Measurements from ENCODE around the gene CACNA2D3.

CACNA2D3 gene

GRCh38 chr3:54791501-54792156, 669.3 kb downstream of the CACNA2D3 start:
- 86 to 100% methylated on average over 1 of the region's 2 CpGs for WGBS, 2 experiments (ENCODE audit: insufficient coverage in 2 of 2)
- Histone ChIP-seq H3K27ac (ENCODE audit: low read depth, low read length, severe bottlenecking) (no peak overlapping the region), H3K36me3 (ENCODE audit: control insufficient read depth, insufficient read depth, low read length) (no peaks in the 10 kb centered on the region), H3K4me3 (ENCODE audit: extremely low read depth, insufficient read depth, low read length, poor library complexity, severe bottlenecking) (no peak overlapping the region), H3K9me3 (ENCODE audit: control insufficient read depth, low read length) (no peaks in the 10 kb centered on the region), H3K4me1 (ENCODE audit: control insufficient read depth, insufficient read depth, low read length, poor library complexity, severe bottlenecking) (no peaks in the 10 kb centered on the region)

DNA sequence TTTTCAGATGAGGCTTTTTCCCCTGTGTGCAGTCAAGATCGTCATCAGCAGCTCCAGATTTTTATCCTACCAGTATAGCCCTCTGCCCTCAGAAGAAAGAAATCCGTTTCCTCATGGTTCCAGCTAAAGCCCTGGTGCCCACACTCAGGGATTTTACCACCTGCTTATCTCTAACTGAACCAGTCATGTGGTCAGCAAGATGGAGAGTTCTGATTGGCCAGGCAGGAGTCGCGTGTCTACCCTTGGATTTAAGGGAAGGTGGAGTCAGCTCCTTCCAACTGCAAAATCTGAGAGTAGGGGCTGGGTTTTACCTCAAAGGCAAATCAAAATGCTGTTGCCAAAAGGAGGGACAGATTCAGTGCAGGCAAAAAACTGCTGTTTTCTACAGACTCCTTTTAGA, 670.2 kb downstream of the CACNA2D3 start:
- Histone ChIP-seq H3K36me3 (ENCODE audit: control insufficient read depth, insufficient read depth, low read length) (no peaks in the 10 kb centered on the region), H3K9me3 (ENCODE audit: control insufficient read depth, low read length) (no peaks in the 10 kb centered on the region), H3K4me3 (ENCODE audit: extremely low read depth, insufficient read depth, low read length, poor library complexity, severe bottlenecking) (no peak overlapping the region), H3K4me1 (ENCODE audit: control insufficient read depth, insufficient read depth, low read length, poor library complexity, severe bottlenecking) (no peaks in the 10 kb centered on the region), H3K27ac (ENCODE audit: low read depth, low read length, severe bottlenecking) (no peak overlapping the region)
- WGBS, 2 experiments (ENCODE audit: insufficient coverage in 2 of 2): 72 to 97% methylated on average over 2 to 3 of the region's 4 CpGs

DNA sequence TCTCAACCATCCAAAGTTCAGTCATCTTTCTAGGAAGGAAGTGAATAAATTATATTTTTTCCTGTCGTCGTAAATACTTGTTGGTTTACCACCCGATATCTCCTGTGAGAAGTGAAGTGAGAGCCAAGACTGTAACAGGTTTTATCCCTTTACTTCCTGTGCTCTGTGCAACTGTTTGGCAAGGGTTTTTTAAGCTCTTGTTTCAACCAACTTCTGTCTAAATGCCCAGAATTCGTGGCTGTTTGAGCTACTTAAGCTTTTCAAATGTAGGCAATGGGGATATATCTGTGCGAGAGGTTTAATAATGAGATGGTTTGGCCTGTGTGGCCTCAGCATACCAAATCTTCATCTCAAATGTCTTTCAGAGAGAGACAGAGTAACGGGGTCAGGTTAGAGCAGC, 670.8 kb downstream of the CACNA2D3 start:
- H3K4me3 ChIP-seq (ENCODE audit: extremely low read depth, insufficient read depth, low read length, poor library complexity, severe bottlenecking): no peak overlapping the region

GRCh38 chr3:54797111-54797510, 674.8 kb downstream of the CACNA2D3 start:
- Histone ChIP-seq H3K9me3 (ENCODE audit: control insufficient read depth, low read length) (no peaks in the 10 kb centered on the region), H3K4me1 (ENCODE audit: control insufficient read depth, insufficient read depth, low read length, poor library complexity, severe bottlenecking) (no peaks in the 10 kb centered on the region), H3K27ac (ENCODE audit: low read depth, low read length, severe bottlenecking) (no peak overlapping the region), H3K36me3 (ENCODE audit: control insufficient read depth, insufficient read depth, low read length) (no peaks in the 10 kb centered on the region), H3K4me3 (ENCODE audit: extremely low read depth, insufficient read depth, low read length, poor library complexity, severe bottlenecking) (no peak overlapping the region)
- 88% methylated on average over 2 of the region's 2 CpGs; no CpG with 5 or more reads in 1 of the 2 experiments for WGBS, 2 experiments (ENCODE audit: insufficient coverage in 2 of 2)

More for the DNA sequence above, 670.8 kb downstream of the CACNA2D3 start:
- Histone ChIP-seq H3K36me3 (ENCODE audit: control insufficient read depth, insufficient read depth, low read length) (no peaks in the 10 kb centered on the region), H3K27ac (ENCODE audit: low read depth, low read length, severe bottlenecking) (no peak overlapping the region), H3K9me3 (ENCODE audit: control insufficient read depth, low read length) (no peaks in the 10 kb centered on the region), H3K4me1 (ENCODE audit: control insufficient read depth, insufficient read depth, low read length, poor library complexity, severe bottlenecking) (no peaks in the 10 kb centered on the region)
- 83 to 100% methylated on average over 1 of the region's 6 CpGs for WGBS, 2 experiments (ENCODE audit: insufficient coverage in 2 of 2)

GRCh38 chr3:54800478-54800877, 678.1 kb downstream of the CACNA2D3 start:
- no peaks in the 10 kb centered on the region for H3K9me3 ChIP-seq (ENCODE audit: control insufficient read depth, low read length)
- H3K4me3 ChIP-seq (ENCODE audit: extremely low read depth, insufficient read depth, low read length, poor library complexity, severe bottlenecking): no peak overlapping the region
- no peak overlapping the region for H3K27ac ChIP-seq (ENCODE audit: low read depth, low read length, severe bottlenecking)
- WGBS, 2 experiments (ENCODE audit: insufficient coverage in 2 of 2): no CpG with 5 or more reads among the region's 1 CpG
- no peaks in the 10 kb centered on the region for H3K4me1 ChIP-seq (ENCODE audit: control insufficient read depth, insufficient read depth, low read length, poor library complexity, severe bottlenecking)
- H3K36me3 ChIP-seq (ENCODE audit: control insufficient read depth, insufficient read depth, low read length): no peaks in the 10 kb centered on the region

GRCh38 chr3:54801977-54802376, 679.6 kb downstream of the CACNA2D3 start:
- H3K9me3 ChIP-seq (ENCODE audit: control insufficient read depth, low read length): no peaks in the 10 kb centered on the region
- H3K27ac ChIP-seq (ENCODE audit: low read depth, low read length, severe bottlenecking): no peak overlapping the region
- H3K36me3 ChIP-seq (ENCODE audit: control insufficient read depth, insufficient read depth, low read length): no peaks in the 10 kb centered on the region
- no peaks in the 10 kb centered on the region for H3K4me1 ChIP-seq (ENCODE audit: control insufficient read depth, insufficient read depth, low read length, poor library complexity, severe bottlenecking)
- no peak overlapping the region for H3K4me3 ChIP-seq (ENCODE audit: extremely low read depth, insufficient read depth, low read length, poor library complexity, severe bottlenecking)

- H3K36me3 ChIP-seq (ENCODE audit: control insufficient read depth, insufficient read depth, low read length): no peaks in the 10 kb centered on the region
- WGBS, 2 experiments (ENCODE audit: insufficient coverage in 2 of 2): 100% methylated on average over 1 of the region's 3 CpGs
- no peaks in the 10 kb centered on the region for H3K9me3 ChIP-seq (ENCODE audit: control insufficient read depth, low read length)
- H3K4me3 ChIP-seq (ENCODE audit: extremely low read depth, insufficient read depth, low read length, poor library complexity, severe bottlenecking): no peak overlapping the region
- H3K27ac ChIP-seq (ENCODE audit: low read depth, low read length, severe bottlenecking): no peak overlapping the region
- peaks cover 12% of the 10 kb centered on the region for H3K4me1 ChIP-seq (ENCODE audit: control insufficient read depth, insufficient read depth, low read length, poor library complexity, severe bottlenecking)
These were observed 688.0 kb downstream of the CACNA2D3 start for GRCh38 chr3:54810401-54810800.

GRCh38 chr3:54814224-54814623, 691.9 kb downstream of the CACNA2D3 start:
- H3K9me3 ChIP-seq (ENCODE audit: control insufficient read depth, low read length): no peaks in the 10 kb centered on the region
- peak overlapping the region; percentile 45 for H3K27ac ChIP-seq (ENCODE audit: low read depth, low read length, severe bottlenecking)
- no peak overlapping the region for H3K4me3 ChIP-seq (ENCODE audit: extremely low read depth, insufficient read depth, low read length, poor library complexity, severe bottlenecking)
- peaks cover 22% of the 10 kb centered on the region for H3K4me1 ChIP-seq (ENCODE audit: control insufficient read depth, insufficient read depth, low read length, poor library complexity, severe bottlenecking)
- 94 to 97% methylated on average over 2 to 3 of the region's 3 CpGs for WGBS, 2 experiments (ENCODE audit: insufficient coverage in 2 of 2)
- no peaks in the 10 kb centered on the region for H3K36me3 ChIP-seq (ENCODE audit: control insufficient read depth, insufficient read depth, low read length)

DNA sequence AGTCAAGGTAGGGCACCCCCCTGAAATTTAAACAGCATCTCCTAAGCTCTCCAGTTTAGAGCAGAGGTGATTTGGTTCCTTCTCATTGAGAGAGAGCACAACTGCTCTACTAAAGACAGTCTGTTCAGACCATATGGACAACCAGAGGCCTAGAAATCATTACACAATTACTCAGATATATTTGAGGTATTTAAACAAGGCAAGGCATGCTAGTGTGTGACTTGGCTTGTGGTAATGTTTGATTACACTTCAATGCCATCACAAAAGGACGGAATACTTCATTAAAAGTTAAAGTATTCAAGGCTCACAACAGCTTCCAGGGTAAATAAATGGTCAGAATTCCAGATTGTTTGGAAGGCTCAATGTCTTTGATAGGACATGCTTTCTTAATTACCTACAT, 695.3 kb downstream of the CACNA2D3 start:
- peaks cover 22% of the 10 kb centered on the region for H3K4me1 ChIP-seq (ENCODE audit: control insufficient read depth, insufficient read depth, low read length, poor library complexity, severe bottlenecking)
- H3K27ac ChIP-seq (ENCODE audit: low read depth, low read length, severe bottlenecking): no peak overlapping the region
- no peaks in the 10 kb centered on the region for H3K36me3 ChIP-seq (ENCODE audit: control insufficient read depth, insufficient read depth, low read length)
- H3K4me3 ChIP-seq (ENCODE audit: extremely low read depth, insufficient read depth, low read length, poor library complexity, severe bottlenecking): no peak overlapping the region
- H3K9me3 ChIP-seq (ENCODE audit: control insufficient read depth, low read length): no peaks in the 10 kb centered on the region
- no CpG with 5 or more reads among the region's 1 CpG for WGBS, 2 experiments (ENCODE audit: insufficient coverage in 2 of 2)

DNA sequence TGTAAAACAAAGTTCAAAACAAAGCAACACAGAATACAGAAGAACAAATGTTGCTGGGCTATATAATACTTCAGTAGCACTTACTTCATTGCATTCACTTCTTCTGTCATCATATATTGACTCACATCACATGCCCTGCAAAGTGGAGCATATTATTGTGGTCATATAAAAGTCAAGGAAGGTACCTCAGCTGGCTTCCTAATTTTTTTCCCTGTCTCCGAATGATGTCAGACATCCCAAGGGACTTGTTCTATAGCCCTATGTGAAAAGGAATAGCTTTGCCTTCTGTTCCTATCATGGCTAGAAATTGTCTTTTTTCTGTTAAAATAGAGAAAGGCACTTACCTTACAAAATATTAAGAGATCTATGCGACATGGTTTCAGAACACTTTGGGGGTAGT, 696.1 kb downstream of the CACNA2D3 start:
- Histone ChIP-seq H3K36me3 (ENCODE audit: control insufficient read depth, insufficient read depth, low read length) (no peaks in the 10 kb centered on the region), H3K9me3 (ENCODE audit: control insufficient read depth, low read length) (no peaks in the 10 kb centered on the region), H3K4me3 (ENCODE audit: extremely low read depth, insufficient read depth, low read length, poor library complexity, severe bottlenecking) (no peak overlapping the region), H3K4me1 (ENCODE audit: control insufficient read depth, insufficient read depth, low read length, poor library complexity, severe bottlenecking) (peaks cover 22% of the 10 kb centered on the region), H3K27ac (ENCODE audit: low read depth, low read length, severe bottlenecking) (no peak overlapping the region)
- WGBS, 2 experiments (ENCODE audit: insufficient coverage in 2 of 2): 80 to 100% methylated on average over 1 of the region's 2 CpGs

- H3K9me3 ChIP-seq (ENCODE audit: control insufficient read depth, low read length): no peaks in the 10 kb centered on the region
- WGBS, 2 experiments (ENCODE audit: insufficient coverage in 2 of 2): 57% methylated on average over 1 of the region's 1 CpG; no CpG with 5 or more reads in 1 of the 2 experiments
- no peak overlapping the region for H3K4me3 ChIP-seq (ENCODE audit: extremely low read depth, insufficient read depth, low read length, poor library complexity, severe bottlenecking)
- no peak overlapping the region for H3K27ac ChIP-seq (ENCODE audit: low read depth, low read length, severe bottlenecking)
- H3K36me3 ChIP-seq (ENCODE audit: control insufficient read depth, insufficient read depth, low read length): no peaks in the 10 kb centered on the region
- H3K4me1 ChIP-seq (ENCODE audit: control insufficient read depth, insufficient read depth, low read length, poor library complexity, severe bottlenecking): peaks cover 22% of the 10 kb centered on the region
These were observed 696.6 kb downstream of the CACNA2D3 start for GRCh38 chr3:54818942-54819341.

Data from mesodermal cell (in vitro differentiated cells).